GM21528 (cell line): Measurements from ENCODE around the gene UQCR10.

Source experiments
- ATAC-seq: cut with Tn5 transposase; IDR thresholded peaks from one replicate; pipeline ENCODE4 v1.9.1; 2021; ENCODE audit warnings: mild to moderate bottlenecking, moderate library complexity; ENCODE audit not compliant: unreplicated experiment, low FRiP score

The UQCR10 gene

GRCh38 chr22:29793396-29793795 is 26.2 kb downstream of the UQCR10 start:
- no peak for ATAC-seq

GRCh38 chr22:29795663-29796062 is 28.5 kb downstream of the UQCR10 start:
- no peak for ATAC-seq

- no peak for ATAC-seq
Observed at GRCh38 chr22:29797351-29797750, 30.2 kb downstream of the UQCR10 start.

- no peak for ATAC-seq
Observed at GRCh38 chr22:29798318-29798717, 31.1 kb downstream of the UQCR10 start.

GRCh38 chr22:29798801-29799200 is 31.6 kb downstream of the UQCR10 start:
- no peak for ATAC-seq

GRCh38 chr22:29799217-29799680 is 32.1 kb downstream of the UQCR10 start:
- ATAC-seq, result no peak

- no peak for ATAC-seq
Observed at GRCh38 chr22:29801153-29801552, 34.0 kb downstream of the UQCR10 start.

GRCh38 chr22:29801796-29802195 is 34.6 kb downstream of the UQCR10 start:
- no peak for ATAC-seq

GRCh38 chr22:29803190-29803589 is 36.0 kb downstream of the UQCR10 start:
- no peak for ATAC-seq

GRCh38 chr22:29804985-29805384 is 37.8 kb downstream of the UQCR10 start:
- no peak for ATAC-seq

GRCh38 chr22:29806196-29806595 is 39.0 kb downstream of the UQCR10 start:
- ATAC-seq, result no peak

- ATAC-seq, result no peak
Observed at GRCh38 chr22:29810216-29810615, 43.0 kb downstream of the UQCR10 start.

- no peak for ATAC-seq
Observed at GRCh38 chr22:29811377-29811776, 44.2 kb downstream of the UQCR10 start.

GRCh38 chr22:29813126-29813525 is 46.0 kb downstream of the UQCR10 start:
- ATAC-seq, result no peak

- no peak for ATAC-seq
Observed at GRCh38 chr22:29813563-29813962, 46.4 kb downstream of the UQCR10 start.

- ATAC-seq, result no peak
Observed at GRCh38 chr22:29814003-29814402, 46.8 kb downstream of the UQCR10 start.

- no peak for ATAC-seq
Observed at GRCh38 chr22:29815580-29815979, 48.4 kb downstream of the UQCR10 start.

GRCh38 chr22:29816128-29816527 is 49.0 kb downstream of the UQCR10 start:
- no peak for ATAC-seq

GRCh38 chr22:29816539-29816938 is 49.4 kb downstream of the UQCR10 start:
- no peak for ATAC-seq

- ATAC-seq, result no peak
Observed at GRCh38 chr22:29816980-29817379, 49.8 kb downstream of the UQCR10 start.

- no peak for ATAC-seq
Observed at GRCh38 chr22:29817724-29818123, 50.6 kb downstream of the UQCR10 start.

GRCh38 chr22:29819501-29819900 is 52.3 kb downstream of the UQCR10 start:
- ATAC-seq, result no peak
